T-helper 1 cell (primary cell): ENCODE results near the gene USO1.
"Not testable (repeated sequence)": the region's sequence is repeated elsewhere in the genome, so short reads cannot be mapped to it uniquely, and the experiment has no call there.

ENCODE experiments used
- DNase-seq, 5 donors: peaks; one replicate each; pipeline ENCODE4 v3.0.0-alpha.2; 2012 to 2020
- total RNA-seq, 4 donors: gene quantifications; one replicate each; lab custom pipeline; 2026; lab: John Stamatoyannopoulos, UW

USO1 gene
- total RNA-seq, result 55.8 to 89.1 (median 76.3) reads per million in 4 donors

GRCh38 chr4:75724066-75724866 is at the start of gene USO1:
TSS of gene USO1 (plus strand) at chr4:75724577. CDS start at chr4:75724820, 243 bp downstream.
- DNase-seq, result peak; percentile 98 to 99 (median 98)

- no peak for DNase-seq
Observed at GRCh38 chr4:75675004-75675531, 49.3 kb upstream of the USO1 start.

- no peak for DNase-seq
Observed at GRCh38 chr4:75678473-75678872, 45.9 kb upstream of the USO1 start.

DNA sequence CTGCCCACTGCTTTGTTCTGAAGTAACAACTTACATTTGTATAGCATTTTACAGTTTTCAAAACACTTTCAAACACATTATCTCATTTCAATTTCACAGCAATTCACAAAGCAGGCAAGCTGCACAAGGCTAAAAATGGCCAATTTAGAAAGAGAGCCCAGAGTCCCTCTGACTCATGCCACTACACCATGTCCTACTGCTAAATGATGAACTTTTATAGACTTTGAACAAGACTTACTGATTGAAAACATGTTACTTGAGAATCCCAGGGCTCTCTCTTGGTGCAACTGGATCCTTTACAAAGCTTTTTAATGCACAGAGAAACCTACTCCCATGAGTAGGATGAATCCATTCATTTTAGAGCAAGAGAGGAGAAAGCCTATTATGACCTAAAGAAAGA is 45.4 kb upstream of the USO1 start:
- no peak for DNase-seq

GRCh38 chr4:75679876-75680575 is 44.4 kb upstream of the USO1 start:
- DNase-seq, result no peak

- no peak for DNase-seq
Observed at GRCh38 chr4:75683482-75684155, 40.8 kb upstream of the USO1 start.

- no peak for DNase-seq
Observed at GRCh38 chr4:75685546-75686189, 38.7 kb upstream of the USO1 start.

DNA sequence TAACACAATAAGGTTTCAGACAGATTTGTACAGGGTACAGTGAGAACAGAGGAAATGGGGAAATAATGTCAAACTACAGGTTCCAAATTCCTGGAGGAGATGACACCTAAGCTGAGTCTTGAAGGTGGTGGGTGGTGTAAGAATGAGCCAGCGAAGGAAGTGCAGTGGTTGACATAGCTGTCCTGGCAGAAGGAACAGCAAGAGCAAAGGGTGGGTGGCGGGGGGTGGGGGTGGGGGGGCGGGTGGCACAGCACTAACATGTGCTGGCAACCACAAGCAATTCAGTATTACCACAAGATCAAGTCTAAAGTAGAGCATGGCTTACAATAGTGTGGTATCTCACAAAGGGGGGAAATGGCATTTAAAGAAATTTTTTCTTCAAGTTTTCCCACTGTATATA is 38.0 kb upstream of the USO1 start:
- no peak for DNase-seq

GRCh38 chr4:75687125-75687524 is 37.3 kb upstream of the USO1 start:
- DNase-seq, result not testable (repeated sequence)

DNA sequence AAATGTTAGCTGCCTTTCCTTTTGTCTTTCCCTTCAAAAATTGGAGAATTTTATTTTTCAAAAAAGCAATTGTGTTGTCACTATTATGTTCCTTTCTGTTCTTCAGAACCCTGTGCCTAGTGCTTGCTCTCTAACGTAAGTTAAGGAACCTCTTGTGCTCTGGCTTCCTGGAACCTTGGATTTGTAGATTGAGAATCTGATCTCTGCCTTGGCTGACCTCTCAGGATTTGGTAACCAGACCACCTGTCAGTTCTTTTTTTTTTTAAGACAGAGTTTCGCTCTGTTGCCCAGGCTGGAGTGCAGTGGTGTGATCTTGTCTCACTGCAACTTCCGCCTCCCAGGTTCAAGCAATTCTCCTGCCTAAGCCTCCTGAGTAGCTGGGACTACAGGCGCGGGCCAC is 32.3 kb upstream of the USO1 start:
- not testable (repeated sequence) for DNase-seq

DNA sequence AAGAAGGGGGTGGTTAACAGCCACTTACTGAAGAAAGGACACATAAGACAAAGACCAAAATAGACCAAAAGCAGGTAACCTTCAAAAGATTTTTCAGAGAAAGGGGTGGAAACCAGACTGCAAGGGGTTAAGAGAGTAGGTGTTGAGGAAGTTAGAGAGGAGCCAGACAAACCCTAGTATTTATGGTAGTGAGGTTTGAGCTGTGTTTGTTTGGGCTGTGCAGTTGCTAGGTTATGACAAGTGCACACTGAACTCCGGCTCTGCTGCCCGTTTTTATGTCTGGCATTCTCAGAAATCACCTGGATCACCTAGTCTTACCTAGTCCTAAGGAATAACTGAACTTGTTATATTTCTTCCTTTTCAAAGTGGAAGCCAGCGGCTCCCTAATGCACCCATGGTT is 28.3 kb upstream of the USO1 start:
- DNase-seq, result peak in 2 of 5 donors; percentile 14 to 29

DNA sequence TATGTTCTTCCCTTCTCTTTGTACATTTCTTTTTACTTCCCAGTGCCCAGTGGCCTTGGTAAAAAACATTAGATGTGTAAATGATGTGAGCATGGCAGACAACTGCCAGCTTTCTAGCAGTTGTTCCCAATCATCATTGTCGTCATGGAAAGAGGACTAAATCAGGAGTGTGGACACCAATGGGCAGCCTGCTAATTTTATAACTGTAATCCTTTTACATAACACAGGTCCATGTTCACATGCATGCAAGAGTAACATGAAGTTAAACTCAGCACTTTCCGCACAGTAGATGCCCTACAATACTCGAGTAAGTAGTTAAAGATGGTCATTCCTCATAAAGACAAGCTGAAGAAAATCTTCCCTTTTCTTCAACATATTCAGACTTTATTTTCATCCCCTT is 27.8 kb upstream of the USO1 start:
- no peak for DNase-seq

DNA sequence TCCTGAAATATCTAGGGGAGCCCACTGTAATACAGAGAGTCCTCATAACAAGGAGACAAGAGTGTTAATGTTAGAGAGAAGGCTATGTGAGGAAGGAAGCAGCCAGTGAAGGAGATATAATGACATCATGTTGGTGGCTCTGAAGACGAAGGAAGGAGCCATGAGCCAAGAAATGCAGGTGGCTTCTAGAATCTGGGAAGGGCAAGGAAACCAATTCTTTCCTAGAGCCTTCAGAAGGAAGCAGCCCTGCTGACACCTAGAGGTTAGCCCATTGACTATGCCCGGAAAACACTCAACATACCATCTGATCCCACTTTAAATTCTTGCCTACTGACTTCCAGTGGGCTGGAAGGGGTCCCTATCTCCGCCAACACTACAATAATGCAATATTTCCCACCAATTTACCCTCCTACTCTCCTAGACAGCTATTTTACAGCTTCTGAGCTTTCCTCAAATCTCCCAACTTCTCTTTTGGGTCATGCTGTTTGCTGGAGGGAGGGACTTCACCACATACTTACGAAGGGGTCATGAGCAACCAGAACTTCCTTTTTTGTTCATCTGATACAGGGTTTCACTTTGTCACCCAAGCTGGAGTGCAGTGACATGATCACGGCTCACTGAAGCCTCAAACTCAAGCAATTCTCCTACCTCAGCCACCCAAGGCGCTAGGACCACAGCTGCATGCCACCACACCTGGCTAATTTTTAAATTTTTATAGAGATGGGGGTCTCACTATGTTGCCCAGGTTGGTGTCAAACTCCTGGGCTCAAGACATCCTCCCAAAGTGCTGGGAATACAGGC is 26.0 kb upstream of the USO1 start:
- DNase-seq, result peak in 1 of 5 donors; percentile 46

GRCh38 chr4:75698963-75699228 is 25.5 kb upstream of the USO1 start:
- DNase-seq, result no peak

- no peak for DNase-seq
Observed at GRCh38 chr4:75699299-75699698, 25.1 kb upstream of the USO1 start.

DNA sequence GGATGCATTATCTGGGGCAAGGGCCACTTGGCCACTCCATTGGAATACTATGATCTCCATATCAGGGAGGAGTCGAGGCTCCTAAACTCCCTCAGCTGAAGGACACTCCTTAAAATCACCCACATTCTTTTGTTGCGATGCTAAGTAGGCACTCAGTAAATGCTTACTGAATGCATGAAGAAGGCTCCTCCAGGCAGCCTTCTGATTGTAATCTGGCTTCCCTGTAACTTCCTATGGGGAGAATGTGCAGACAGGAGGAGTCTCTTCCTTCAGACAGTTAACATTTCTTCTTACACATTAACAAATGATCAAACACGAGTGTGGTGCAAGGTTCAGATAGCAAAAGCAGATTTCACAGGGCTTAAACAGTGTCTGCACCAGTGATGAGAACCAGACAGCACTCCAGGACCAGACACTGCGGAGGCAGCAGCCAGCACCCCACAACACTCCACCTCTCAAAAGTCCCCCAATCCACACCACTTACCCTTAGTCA is 21.4 kb upstream of the USO1 start:
- DNase-seq, result no peak

DNA sequence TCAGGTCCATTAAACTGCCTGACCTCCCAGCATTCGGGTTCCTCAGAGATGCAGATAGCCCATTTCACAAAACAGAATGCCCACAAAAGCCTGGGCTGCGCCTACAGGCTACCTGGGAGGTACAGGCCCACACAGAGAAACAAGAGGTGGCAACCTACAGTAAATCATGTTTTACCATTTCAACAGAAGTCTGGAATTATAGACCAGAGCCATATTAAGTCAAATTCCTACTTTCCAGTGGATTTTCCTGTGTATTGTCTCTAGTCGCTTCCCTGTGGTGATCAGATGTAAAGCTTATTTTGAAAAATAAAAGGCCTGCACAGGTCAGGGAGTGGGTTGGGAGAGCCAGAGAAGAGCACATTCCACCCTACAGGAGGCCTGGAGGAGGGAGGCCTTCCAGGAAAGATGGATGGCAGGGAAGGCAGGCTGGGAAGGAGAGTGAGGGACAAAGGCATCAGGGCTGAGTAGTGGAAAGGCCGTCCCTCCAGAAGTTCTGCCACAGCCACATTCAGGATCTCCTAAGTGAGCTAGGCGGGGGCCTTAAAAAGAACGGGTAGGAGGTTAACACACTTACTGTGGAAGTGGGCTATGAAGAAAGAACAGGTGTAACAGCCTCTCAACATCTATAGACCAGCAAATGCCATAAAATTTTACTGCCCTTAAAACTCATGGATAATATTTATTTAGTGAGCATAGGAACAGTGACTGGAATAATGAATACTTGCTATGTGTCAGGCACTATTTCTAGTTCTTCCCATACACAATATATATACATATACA is 19.0 kb upstream of the USO1 start:
- DNase-seq, result no peak

DNA sequence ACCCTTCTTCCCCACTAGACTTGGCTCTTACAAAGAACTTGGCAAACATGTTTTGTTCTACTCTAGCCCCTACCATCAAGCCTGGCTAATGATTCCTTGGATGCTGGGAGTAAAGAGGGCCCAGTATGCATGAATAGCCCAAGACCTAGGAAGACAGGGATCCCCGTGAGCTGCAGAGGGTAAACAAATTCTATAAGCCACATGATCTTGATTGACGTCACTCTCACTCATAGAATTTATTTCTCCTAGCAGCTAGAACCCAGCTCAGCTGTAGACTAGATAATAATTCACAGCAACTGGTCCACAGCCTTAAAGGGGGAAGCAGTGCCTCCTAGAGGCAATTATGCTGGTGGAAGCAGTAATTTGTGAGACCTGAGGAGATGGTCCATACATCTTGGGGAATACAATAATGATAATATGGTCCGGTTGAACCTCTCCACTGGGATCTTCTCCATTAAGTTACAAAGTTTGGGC is 16.1 kb upstream of the USO1 start:
- DNase-seq, result peak in 4 of 5 donors; percentile 17 to 52 (median 20)

DNA sequence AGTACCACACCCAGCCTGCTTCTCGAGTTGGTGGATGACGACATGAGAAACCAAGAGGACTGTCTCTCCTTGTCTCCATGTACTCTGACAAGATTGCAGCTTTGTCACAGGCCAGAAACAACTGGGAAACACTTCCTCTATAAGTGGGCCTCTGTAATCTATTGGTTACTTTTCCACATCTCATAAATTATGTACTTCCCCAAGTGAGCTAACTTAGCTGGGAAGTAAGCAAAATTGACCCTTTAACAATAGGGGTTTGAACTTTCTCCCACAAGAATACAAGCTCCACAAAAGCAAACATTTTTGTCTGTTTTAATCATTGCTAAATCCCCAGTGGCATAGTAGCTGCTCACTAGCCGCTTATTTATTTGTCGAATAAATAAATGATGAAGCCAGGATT is 14.1 kb upstream of the USO1 start:
- DNase-seq, result no peak

GRCh38 chr4:75714011-75714410 is 10.4 kb upstream of the USO1 start:
- no peak for DNase-seq

- DNase-seq, result no peak
Observed at GRCh38 chr4:75714704-75715103, 9.7 kb upstream of the USO1 start.
